Bone marrow (tissue), 2 donors: ENCODE measurements around the gene TMEM204.

Source experiments
- DNase-seq, 2 donors: peaks; one replicate each; lab custom pipeline; 2025; lab: John Stamatoyannopoulos, UW

Gene TMEM204

DNA sequence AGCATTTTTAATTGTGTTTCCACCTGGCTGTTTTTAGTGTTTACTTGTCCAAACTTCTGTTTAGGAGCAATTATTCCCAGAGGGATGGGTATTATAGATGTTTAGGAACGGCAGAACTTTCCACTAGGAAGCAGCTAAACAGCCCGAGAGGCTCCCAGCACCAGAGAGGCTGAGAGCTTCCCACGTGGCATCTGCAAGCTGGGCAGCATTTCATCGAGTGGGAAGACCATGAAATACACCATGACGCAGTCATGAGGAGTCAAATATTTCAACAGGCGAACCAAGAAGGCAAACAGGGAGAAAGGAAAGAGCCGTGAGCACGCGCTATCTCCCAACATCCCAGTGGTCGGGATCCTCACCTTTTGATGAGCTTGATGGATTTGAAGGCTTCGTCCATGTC lies 24.1 kb downstream of the TMEM204 start:
- DNase-seq: no peak

DNA sequence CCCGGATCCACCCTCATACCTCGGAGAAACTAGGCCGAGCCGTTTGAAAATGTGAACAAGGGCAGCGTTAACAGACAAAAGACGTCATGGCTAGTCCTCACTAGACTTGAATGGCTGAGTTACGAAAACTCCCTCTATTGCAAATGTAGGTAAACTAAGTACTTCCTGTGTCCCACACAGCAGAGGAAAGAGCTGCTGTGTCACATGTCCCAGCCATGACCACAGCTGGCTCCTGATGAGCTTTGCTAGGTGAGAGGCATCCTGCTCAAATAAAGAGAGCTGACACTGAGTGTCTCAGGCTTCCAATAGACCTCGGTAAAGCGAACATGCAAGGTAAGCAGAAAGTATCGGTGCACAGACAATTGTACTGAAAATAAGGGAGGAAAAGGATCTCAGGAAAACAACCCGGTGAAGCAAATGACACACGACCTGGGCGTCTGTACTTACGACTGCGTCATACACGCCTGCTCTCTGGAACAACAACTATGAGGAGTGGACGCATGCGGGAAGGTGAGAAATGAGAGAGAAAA lies 26.0 kb downstream of the TMEM204 start:
- no peak for DNase-seq

DNA sequence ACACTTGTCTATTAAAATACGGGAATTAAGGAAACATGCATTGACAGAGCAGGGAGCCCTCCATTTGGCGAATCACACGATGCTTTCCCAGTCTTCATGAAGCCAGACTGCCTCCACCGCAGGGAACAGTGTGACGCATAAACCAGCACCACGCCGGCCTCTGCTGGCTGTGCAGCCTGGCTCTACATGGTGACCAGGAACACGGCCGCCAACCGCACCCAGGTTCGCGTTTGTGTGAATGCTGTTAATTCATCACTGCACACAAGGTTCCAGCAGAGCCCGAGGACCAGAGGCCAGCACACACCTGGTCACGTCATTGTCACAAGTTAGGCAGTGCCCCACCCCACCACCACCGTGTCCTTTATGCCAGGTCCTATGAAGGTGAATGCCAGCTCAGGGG lies 26.7 kb downstream of the TMEM204 start:
- no peak for DNase-seq

DNA sequence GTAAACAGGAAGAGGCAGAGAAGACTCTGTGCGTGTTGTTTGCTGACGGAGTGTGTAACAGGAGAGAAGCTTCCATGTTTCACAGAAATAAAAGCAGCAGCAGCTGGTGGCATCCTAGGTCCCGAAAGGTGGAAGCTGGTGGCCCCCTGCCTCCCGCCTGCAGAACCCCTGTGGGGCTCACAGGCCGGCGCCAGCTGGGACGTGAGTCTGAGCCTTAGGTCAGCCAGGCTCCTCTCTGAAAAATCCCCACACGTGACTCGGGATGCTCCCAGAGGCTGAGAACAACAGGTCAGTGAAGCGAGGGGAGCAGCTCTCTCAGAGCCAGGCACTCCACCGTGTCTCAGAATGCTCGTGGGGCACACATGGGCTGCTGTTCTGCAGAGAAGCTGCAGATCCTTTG lies 27.4 kb downstream of the TMEM204 start:
- no peak for DNase-seq

DNA sequence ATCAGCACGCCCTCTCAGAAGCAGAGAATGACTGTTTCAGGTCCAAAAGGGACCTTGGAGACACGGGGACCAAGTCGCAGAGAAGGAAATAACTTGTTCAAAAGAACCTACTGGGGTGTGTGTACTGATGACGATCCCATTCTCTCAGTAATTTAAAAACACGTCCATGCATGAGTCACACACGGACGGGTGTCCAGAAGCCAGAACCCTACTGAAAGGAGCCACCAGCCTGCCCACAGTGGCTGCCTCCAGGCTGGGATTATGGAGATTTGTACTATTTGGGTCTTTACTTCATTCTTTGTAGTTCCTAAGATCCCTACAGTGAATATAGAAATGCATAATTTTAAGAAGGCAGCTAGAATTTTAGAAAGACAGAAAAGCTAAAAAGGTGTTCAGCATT lies 27.8 kb downstream of the TMEM204 start:
- DNase-seq: no peak

DNA sequence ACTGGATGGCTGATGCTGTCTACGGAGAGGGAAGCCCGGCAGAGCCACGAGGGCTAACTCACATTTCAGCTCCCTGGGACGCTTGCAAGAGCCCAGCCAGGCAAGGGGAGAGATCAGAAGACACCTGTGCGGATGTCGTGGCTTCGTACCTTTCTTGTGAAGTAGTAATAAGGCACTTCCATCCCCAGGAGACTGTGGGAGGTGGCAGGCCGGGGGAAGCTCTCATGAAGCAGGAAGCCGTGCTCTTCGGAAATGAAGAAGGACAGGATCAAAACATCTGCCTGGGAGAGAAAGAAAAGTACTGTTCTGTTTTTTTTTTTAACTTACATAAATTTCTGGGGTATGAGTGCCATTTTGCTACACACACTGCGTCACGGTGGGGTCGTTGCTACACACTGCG lies 28.4 kb downstream of the TMEM204 start:
- DNase-seq: no peak

DNA sequence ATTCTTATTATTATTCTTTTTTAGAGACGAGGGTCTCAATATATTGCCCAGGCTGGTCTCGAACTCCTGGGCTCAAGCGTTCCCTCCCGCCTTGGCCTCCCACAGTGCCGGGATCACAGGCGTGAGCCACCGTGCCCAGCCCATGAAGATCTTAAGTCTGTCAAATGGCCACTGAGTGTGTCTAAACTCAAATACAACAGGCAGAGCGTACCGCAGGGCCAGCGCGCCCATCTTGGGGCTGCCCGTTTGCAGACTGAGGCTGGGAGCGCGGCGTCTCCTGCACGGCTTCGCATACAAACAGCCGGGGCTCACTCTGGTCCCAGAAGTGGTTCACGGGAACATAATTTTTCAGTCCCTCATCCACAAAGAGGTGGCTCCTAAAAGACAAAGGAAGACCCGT lies 30.3 kb downstream of the TMEM204 start:
- DNase-seq: no peak

DNA sequence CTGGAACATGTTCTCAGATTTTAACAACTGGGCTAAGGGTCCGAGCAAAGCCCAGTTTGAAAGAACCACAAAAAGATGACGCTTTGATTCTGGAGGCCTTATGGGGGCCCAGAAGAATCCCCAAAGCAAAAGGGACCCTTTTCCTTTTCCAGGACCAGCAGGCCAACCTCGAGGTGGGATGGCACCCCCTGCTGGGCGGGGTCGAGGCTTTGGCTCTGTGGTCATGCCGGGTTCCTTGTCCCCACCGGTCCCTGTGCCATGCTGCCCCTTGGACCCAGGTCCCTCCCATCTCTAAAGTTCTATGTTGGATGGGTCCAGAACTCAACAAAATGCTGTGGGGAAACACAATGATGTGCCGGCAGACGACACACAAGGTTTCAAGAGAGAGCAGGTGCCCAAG lies 30.9 kb downstream of the TMEM204 start:
- DNase-seq: no peak

DNA sequence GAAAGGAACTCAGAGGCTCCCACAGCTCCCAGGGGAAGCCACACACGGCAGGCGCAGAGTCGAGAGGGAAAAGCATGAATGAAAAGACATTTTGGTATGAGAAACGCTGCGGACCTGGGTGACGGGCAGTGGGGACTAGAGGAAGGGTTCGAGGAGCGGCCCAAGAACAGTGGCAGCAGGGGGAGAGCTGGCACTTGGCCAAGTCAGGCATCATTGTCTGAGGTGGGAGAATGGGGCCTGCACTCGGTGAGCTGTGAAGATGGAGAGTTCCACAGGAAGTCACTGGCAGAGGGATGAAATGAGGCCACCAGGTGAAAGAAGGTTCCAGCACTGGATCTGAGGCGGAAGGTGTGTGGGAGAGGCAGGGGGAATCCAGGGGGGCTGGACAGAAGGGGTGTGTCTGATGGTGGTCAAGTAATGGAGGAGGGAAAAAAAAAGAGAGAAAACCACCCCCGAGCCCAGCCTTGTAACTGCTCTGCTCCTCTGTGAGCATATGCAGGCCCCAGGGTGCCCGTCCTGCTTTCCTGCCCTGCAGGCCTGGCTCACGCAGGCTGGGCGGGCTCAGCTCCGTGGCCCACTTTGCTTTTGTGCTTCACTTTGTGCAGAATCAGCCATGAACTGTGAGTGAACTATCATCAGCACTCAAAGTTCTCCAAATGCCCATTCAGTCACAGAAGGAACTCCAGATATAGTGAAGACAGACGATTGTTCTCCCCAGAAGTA lies 31.8 kb downstream of the TMEM204 start:
- no peak for DNase-seq

DNA sequence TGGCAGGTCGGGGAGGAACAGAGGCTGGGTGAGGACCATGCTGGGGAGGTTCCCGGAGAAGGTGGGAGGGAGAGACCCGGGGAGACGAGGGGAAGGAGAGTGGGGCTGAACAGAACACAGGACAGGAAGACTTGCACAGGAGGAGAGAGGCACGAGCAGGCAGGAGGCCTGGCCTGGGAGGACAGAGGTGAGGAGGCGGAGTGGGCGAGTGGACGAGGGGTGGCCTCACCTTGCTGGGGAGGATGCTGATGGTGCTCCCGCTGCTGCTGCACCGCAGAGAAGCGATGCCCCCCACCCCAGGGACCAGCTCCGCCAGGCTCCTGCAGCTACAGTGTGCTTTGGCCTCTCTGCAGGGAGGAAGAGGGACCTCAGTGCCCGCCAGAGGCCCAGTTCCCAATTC lies 34.5 kb downstream of the TMEM204 start:
- no peak for DNase-seq

DNA sequence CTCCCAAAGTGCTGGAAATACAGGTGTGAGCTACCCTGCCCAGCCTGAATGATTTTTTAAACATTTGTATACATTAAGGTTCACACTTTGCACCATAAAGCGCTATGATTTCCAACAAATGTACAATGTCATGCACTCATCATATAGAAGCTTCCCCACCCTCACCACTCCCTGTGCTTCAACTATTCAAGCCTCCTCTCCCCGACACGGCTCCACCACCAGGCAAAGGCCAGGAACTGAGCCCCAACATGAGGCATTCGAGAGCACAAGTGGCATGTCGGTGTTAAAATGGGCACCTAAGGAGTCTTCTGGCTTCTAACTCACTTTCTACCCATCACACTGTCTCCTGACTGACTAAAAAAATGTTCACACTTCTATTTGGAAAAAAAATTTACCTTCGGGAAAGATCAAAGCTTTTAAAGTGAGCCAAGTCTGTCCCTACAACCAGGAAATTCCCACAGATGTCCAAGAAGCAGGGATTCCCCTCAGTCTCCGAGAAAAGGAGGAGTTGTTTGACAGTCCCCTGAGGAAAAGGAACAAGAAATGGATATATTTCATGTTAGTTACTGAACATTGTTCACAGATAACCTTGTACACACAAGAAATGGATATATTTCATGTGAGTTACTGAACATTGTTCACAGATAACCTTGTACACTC lies 37.7 kb downstream of the TMEM204 start:
- no peak for DNase-seq

DNA sequence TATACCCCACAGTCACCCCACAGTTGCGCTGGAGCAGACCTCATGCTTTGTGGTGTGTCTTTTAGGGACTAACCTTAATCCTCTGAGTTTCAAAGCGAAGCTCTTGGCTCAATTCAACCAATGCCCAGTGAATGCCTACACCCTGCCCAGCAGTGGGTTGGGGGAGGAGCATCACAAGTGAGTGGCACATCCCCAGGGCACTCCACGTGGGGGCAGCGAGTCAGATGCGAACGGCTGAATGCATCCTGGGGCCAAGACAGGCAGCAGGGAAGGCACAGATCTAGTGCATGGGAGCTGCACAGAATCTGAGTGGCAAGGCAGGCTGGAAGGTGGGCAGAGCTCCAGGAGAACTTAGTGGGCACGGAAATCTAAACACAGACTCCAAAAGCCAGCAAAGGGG lies 39.2 kb downstream of the TMEM204 start:
- no peak for DNase-seq

DNA sequence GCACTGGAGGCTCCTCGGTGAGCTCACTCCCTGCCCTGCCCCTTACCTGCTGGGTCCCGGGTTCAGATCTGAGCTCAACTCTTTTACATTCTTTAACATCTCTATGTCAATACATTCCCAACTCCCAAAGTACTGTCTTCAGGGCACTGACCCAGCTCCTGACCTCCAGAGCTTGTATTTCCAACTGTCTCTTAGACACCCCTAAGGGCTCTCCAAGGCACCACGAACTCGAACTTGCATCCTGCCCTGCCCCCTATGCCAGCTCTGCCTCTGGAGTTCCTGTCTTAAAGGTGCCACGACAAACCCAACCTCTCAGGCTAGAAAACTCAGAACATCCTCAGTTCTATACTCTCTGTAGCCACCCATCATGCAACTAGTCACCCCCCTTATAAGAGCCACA lies 39.8 kb downstream of the TMEM204 start:
- DNase-seq: no peak

DNA sequence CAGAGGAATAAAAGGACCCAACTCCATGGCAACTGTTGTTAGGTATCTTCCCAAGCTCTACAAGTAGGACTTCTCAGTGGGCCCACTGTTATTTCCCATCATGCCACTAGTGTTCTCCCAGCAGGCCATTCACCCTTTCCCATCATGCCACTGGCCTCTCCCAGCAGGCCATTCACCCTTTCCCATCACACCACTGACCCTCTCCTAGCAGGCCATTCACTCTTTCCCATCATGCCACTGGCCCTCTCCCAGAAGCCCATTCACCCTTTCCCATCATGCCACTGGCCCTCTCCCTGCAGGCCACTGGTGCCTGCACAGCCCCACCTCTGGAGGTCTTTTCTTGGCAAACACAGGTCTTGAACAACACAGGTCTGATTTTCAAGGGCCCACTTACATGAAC lies 42.1 kb downstream of the TMEM204 start:
- no peak for DNase-seq

DNA sequence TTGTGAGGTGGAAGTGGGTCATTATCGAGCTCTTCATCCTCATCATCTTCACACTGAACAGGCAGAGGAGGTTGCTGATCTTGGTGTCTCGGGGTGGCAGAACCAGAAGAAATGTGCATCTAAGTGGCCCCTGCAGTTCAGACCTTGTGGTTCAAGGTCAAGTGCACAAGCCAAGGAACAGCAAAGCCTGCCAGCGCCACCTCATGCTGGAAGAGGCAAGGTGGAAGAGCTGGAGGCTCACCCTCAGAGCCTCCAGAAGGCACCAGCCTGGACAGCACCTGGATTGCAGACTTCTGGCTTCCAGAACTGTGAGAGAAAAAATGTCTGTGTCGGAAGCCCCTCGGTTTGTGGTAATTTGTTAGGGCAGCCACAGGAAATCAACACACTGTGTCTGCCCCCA lies 45.7 kb downstream of the TMEM204 start:
- no peak for DNase-seq

DNA sequence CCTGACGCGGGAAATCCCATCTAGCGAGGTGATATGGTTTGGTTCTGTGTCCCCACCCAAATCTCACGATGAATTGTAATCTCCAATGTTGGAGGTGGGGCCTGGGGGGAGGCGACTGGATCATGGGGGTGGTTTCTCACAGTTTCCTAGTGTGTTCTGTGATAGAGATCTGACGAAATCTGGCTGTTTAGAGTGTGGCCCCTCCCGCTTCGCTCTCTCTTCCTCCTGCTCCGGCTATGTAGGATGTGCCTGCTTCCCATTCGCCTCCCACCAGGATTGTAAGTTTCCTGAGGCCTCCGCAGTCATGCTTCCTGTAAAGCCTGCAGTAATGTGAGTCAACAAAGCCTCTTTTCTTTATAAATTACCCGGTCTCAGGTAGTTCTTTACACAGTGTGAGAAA lies 46.8 kb downstream of the TMEM204 start:
- DNase-seq: no peak

DNA sequence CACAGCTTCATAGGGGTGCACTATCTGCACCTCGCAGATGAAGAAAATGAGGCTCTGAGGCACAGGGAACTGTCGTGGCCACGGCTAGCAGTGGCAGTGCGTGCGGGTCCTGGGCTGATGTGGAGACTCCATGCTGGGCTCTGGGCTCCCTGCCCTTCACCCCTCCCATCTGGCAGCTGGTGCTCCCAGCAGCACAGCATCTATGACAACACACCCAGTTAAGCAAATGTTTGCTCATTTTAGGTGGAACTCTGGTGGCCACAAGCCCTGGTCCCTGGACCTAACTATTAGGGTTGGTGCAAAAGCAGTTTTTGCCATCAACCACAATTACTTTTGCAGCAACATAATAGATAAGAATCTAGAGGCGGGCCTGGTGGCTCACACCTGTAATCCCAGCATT lies 47.5 kb downstream of the TMEM204 start:
- DNase-seq: no peak

DNA sequence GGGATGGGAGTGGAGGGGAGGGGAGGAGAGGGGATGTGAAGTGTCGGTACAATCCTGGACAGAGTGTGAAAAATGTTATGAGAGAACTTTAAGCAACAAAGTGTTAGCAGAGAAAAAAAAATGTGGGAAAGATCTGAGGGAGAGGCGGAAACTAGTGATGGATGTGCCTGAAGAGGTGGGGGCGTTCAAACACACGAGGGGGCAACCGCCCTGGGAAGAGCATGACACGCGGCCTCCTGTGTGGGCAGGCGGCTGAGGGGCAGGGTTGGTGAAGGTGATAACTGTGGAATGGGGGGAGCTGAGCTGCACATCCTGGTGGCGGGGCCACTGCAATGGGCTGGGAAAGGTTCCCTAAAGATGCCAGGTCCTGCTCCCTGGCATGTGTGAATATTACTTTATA lies 48.3 kb downstream of the TMEM204 start:
- no peak for DNase-seq

DNA sequence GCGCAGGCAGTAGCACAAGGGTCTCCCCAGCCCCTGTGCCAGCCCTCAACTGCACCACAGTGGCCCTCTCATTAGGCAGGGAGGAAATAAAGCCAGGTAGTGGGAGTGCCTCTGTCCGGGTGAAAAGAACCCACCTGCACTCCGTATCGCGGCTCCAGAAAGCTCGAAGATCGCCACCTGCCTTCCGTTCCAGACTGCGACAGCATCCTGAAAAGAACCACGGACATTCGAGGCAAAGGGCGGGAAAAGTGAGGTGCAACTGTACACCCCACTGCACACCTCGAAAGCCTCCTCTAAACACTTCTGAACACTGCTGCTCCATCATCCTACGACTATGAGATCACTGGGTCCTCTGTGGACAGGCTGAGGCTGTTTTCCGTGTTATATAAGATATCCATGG lies 49.7 kb downstream of the TMEM204 start:
- no peak for DNase-seq

DNA sequence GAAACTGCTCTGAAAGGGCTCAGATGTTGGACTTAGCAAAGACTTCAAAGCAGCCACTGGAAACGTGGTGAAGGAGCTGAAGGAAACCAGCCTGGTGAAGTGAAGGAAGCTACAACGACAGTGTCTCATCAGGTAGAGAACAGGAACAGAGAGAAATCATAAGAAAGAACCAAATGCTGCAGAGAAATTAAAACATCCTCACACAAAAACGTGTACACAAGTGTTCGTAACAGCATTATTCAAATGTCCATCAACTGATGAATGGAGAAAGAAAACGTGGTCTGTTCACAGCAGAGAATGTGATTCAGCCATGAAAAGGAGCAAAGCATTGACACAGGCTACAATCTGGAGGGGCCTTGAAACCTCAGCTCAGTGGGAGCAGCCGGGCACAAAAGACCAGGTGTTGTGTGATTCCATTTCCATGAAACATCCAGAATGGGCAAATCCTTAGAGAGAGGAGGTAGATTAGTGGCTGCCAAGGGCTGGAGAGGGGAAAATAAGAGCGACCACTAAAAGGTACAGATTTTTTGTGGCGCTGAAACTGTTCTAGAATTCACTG lies 51.5 kb downstream of the TMEM204 start:
- no peak for DNase-seq

DNA sequence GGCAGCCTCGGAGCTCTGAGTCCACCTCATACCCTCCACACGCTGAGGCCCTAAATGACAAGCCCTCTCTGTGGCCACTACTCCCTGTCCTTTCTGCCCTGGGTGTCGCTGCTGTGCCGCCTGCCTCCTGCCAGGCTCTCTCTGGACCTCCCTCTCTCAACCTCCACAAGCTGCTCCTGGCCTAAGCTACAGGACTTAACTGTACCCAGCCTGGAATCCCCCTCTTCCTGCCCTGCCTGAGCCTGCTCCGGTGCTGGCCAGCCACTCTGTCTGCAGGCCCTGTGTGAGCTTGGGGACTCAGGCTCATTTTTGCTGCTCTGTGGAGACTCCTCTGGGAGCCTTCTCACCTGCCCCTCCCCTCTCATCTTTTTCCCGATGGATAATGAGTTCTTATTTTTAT lies 56.9 kb downstream of the TMEM204 start:
- no peak for DNase-seq

DNA sequence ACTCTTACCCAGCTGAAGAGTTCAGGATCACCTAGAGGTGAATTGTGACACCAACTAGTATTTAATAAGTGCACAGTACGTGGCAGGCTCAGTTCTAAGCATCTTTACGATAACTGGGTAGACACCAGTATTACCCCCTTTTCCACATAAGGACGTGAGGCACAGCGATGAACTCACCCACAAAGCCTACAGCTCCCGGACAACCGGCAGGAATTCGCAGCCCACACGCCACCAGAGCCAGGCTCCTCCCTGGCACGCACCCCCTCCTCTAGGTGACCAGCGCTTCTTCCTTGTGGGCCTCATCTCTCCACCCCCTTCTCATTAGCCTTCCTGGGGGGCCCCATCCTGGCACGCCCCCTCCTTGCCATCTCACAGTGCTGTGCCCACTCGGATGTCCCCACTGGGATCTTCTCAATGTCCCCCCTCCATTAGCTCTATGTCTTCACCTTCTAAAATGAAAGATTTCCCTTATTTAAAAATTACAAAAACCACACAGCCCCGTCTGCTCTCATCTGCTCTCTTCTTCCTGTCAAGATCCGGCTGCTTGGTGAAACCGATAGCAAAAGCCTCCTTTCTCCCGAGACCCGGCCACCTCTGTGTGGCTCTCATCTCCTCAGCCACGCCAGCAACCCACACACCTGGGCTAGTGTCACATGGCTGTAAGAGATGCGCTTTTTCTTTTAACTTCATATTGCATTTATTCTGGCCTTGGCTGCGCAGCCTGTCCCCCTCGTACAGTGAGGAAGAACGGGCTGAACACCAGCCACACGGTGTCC lies 57.7 kb downstream of the TMEM204 start:
- DNase-seq: no peak

DNA sequence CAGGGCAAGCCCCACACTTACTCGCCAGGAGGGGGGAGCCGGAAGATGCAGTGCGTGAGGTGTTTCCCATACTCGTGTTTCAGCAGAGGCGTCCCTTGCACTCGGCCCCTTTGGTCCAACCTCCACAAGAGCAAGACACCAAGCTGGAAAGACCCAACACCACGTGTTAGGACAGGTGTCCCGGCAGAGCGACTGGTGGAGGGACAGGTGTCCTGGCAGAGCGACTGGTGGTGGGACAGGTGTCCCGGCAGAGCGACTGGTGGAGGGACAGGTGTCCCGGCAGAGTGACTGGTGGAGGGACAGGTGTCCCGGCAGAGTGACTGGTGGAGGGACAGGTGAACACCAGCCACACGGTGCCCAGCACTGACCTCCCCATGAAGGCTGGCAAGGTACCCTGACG lies 59.0 kb downstream of the TMEM204 start:
- no peak for DNase-seq
